Keratinocyte (primary cell): ENCODE data around the gene GPATCH2. TPM values are rescaled to one million over a fixed set of nuclear protein-coding genes. Genes with fewer than 3 reads are reported as not detected.

Source experiments
- DNase-seq: peaks from one replicate; pipeline ENCODE4 v3.0.0-alpha.2; 2011; ENCODE audit warnings: low read depth, missing footprints, low spot score
- FAIRE-seq: peaks from 2 replicates; lab custom pipeline; 2011; peaks lifted over from hg19 to GRCh38; lab: Jason Lieb, UNC
- H2AFZ ChIP-seq: 2 replicates; pipeline ENCODE4 v1.6.0; 2012; ENCODE audit warnings: low read length, control low read depth, inconsistent platforms; ENCODE audit not compliant: control insufficient read depth
- H3K27ac ChIP-seq: 2 replicates; pipeline ENCODE4 v1.5.1; 2011; ENCODE audit warnings: low read length; ENCODE audit not compliant: control insufficient read depth, insufficient read depth
- H3K27me3 ChIP-seq: 3 replicates; pipeline ENCODE4 v1.6.0; 2011; ENCODE audit warnings: low read length; ENCODE audit not compliant: control insufficient read depth, insufficient read depth; ENCODE audit errors: extremely low read depth
- H3K36me3 ChIP-seq, 2 experiments: 2 replicates in 1 of 2; 3 replicates in 1 of 2; pipeline ENCODE4 v1.5.1; 2011; ENCODE audit warnings: low read length in 2 of 2, mild to moderate bottlenecking in 1 of 2; ENCODE audit not compliant: control insufficient read depth in 2 of 2, insufficient read depth in 2 of 2; ENCODE audit errors: extremely low read depth in 1 of 2
- H3K4me1 ChIP-seq: 3 replicates; pipeline ENCODE4 v1.5.1; 2011; ENCODE audit warnings: low read length; ENCODE audit not compliant: control insufficient read depth, insufficient read depth; ENCODE audit errors: extremely low read depth
- H3K4me2 ChIP-seq: 3 replicates; pipeline ENCODE4 v1.6.0; 2011; ENCODE audit warnings: low read depth, low read length; ENCODE audit not compliant: control insufficient read depth, insufficient read depth; ENCODE audit errors: extremely low read depth
- H3K4me3 ChIP-seq, 3 experiments: fragments of 200-600 bp in 1 of 3; sonication (generic) in 1 of 3; 2 replicates in 2 of 3; 3 replicates in 1 of 3; pipeline ENCODE4 v1.5.1; 2011 to 2016; ENCODE audit warnings: low read length in 3 of 3, mild to moderate bottlenecking in 3 of 3, control low read depth in 2 of 3, inconsistent platforms in 1 of 3, low read depth in 1 of 3, mixed read lengths in 1 of 3, mixed run types in 1 of 3, moderate library complexity in 1 of 3; ENCODE audit not compliant: control insufficient read depth in 2 of 3, insufficient read depth in 2 of 3; ENCODE audit errors: extremely low read depth in 1 of 3
- H3K79me2 ChIP-seq: 2 replicates; pipeline ENCODE4 v1.6.0; 2012; ENCODE audit warnings: low read length; ENCODE audit not compliant: control insufficient read depth, insufficient read depth
- H3K9ac ChIP-seq: 3 replicates; pipeline ENCODE4 v1.6.0; 2011; ENCODE audit warnings: low read length; ENCODE audit not compliant: control insufficient read depth, insufficient read depth; ENCODE audit errors: extremely low read depth
- H3K9me1 ChIP-seq: 3 replicates; pipeline ENCODE4 v1.6.0; 2011; ENCODE audit warnings: low read length; ENCODE audit not compliant: control insufficient read depth, insufficient read depth; ENCODE audit errors: extremely low read depth
- H3K9me3 ChIP-seq: 2 replicates; pipeline ENCODE4 v1.5.1; 2012; ENCODE audit warnings: low read depth, low read length; ENCODE audit not compliant: control insufficient read depth
- H4K20me1 ChIP-seq: 3 replicates; pipeline ENCODE4 v1.6.0; 2011; ENCODE audit warnings: low read length; ENCODE audit not compliant: control insufficient read depth, insufficient read depth; ENCODE audit errors: extremely low read depth
- EZH2 ChIP-seq: IDR thresholded peaks from one replicate; pipeline ENCODE4 v1.6.1; 2012; ENCODE audit warnings: inconsistent platforms, mild to moderate bottlenecking, low read length, moderate library complexity
- dilution Hi-C: fragments of 300-500 bp; cut with MboI; formaldehyde crosslinking; loops from one replicate; pipeline ENCODE4 v1.7.0; 2020; ENCODE audit warnings: low sequenced_read_pairs; ENCODE audit not compliant: extremely low pct_ligation_motif_present
- polyA plus RNA-seq, 5 experiments: library from polyadenylated mRNA; depleted of rRNA in 3 of 5; stranded (reverse) in 3 of 5; stranded (forward) in 1 of 5; unstranded in 1 of 5; fragments of >200 nt; gene quantifications; 1 replicate in 1 of 5; 2 replicates in 3 of 5; 3 replicates in 1 of 5; pipeline versions ENCODE4 v1.2.1 to v1.2.3, GENCODE V29; 2011 to 2012; ENCODE audit warnings: missing spikeins in 2 of 5, low read depth in 1 of 5, low replicate concordance in 1 of 5
- TF ChIP-seq, protein P1 (sequence below), 3 experiments: IDR thresholded peaks in 1 of 3; conservative IDR thresholded peaks in 1 of 3; optimal IDR thresholded peaks in 1 of 3; 2 replicates in 2 of 3; 3 replicates in 1 of 3; pipeline versions ENCODE3 to v1.5.1; 2011; ENCODE audit warnings: low read length in 3 of 3, mild to moderate bottlenecking in 3 of 3, moderate library complexity in 2 of 3, control low read depth in 1 of 3, inconsistent platforms in 1 of 3; ENCODE audit not compliant: insufficient read depth in 2 of 3; ENCODE audit errors: extremely low read depth in 1 of 3

The GPATCH2 gene
- polyA plus RNA-seq, 1 donor (not counting 4 experiments of a cell fraction or from before 2014, with no cell fraction given) = 15.7 TPM

- DNase-seq = no peak
- dilution Hi-C loops = no loop called here
- Histone ChIP-seq H3K9me1 (no peaks in the 10 kb centered on the region), H2AFZ (no peak overlapping the region), H3K9ac (no peak overlapping the region), H4K20me1 (no peaks in the 10 kb centered on the region), H3K27me3 (no peaks in the 10 kb centered on the region), H3K9me3 (no peaks in the 10 kb centered on the region), H3K36me3 (peaks cover 0 to 6% of the 10 kb centered on the region in 2 experiments), H3K4me1 (peaks cover 9% of the 10 kb centered on the region), H3K27ac (no peak overlapping the region), H3K4me3 (no peak overlapping the region), H3K4me2 (no peak overlapping the region), H3K79me2 (no peaks in the 10 kb centered on the region)
- TF ChIP-seq EZH2 = no peak
- TF ChIP-seq, protein P1, sequence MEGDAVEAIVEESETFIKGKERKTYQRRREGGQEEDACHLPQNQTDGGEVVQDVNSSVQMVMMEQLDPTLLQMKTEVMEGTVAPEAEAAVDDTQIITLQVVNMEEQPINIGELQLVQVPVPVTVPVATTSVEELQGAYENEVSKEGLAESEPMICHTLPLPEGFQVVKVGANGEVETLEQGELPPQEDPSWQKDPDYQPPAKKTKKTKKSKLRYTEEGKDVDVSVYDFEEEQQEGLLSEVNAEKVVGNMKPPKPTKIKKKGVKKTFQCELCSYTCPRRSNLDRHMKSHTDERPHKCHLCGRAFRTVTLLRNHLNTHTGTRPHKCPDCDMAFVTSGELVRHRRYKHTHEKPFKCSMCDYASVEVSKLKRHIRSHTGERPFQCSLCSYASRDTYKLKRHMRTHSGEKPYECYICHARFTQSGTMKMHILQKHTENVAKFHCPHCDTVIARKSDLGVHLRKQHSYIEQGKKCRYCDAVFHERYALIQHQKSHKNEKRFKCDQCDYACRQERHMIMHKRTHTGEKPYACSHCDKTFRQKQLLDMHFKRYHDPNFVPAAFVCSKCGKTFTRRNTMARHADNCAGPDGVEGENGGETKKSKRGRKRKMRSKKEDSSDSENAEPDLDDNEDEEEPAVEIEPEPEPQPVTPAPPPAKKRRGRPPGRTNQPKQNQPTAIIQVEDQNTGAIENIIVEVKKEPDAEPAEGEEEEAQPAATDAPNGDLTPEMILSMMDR (optimal IDR thresholded peaks at IDR 0.05 in 1 of 3, IDR thresholded peaks at IDR 0.05 in 1 of 3, conservative IDR thresholded peaks at IDR 0.05 in 1 of 3; ENCODE audit: extremely low read depth in 1 of 3, insufficient read depth in 2 of 3, low read length in 3 of 3) = no peak
- FAIRE-seq = no peak
Measured at GRCh38 chr1:217453816-217454215, 177.1 kb downstream of the GPATCH2 start.

DNA sequence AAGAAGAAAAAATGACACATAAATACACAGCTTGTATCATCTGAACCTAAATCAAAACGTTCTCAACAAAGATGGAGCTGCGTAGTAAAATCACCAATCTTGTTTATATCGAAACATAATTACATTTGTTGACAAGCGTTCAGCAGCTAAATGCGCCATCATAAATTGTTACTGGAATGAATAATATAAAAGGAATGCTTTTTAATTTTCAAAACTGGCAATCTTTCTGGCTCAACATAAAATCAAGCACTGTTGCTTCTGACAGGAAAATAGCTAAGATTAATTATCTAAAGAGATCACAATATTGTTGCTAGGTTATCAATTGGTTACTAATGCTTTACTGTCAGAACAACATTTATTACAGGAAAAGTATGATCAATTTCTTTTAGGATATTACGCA lies 181.5 kb downstream of the GPATCH2 start:
- H3K9ac ChIP-seq = no peak overlapping the region
- no peak overlapping the region for H3K4me2 ChIP-seq
- H3K79me2 ChIP-seq = no peaks in the 10 kb centered on the region
- H3K9me3 ChIP-seq = no peaks in the 10 kb centered on the region
- no peaks in the 10 kb centered on the region for H3K9me1 ChIP-seq
- no peak for DNase-seq
- FAIRE-seq = no peak
- H3K36me3 ChIP-seq = peaks cover 0 to 6% of the 10 kb centered on the region in 2 experiments
- H3K4me3 ChIP-seq = no peak overlapping the region
- H3K4me1 ChIP-seq = no peaks in the 10 kb centered on the region
- no peaks in the 10 kb centered on the region for H3K27me3 ChIP-seq
- no peak for TF ChIP-seq EZH2
- TF ChIP-seq, protein P1 (optimal IDR thresholded peaks at IDR 0.05 in 1 of 3, IDR thresholded peaks at IDR 0.05 in 1 of 3, conservative IDR thresholded peaks at IDR 0.05 in 1 of 3; ENCODE audit: extremely low read depth in 1 of 3, insufficient read depth in 2 of 3, low read length in 3 of 3) = no peak
- no peak overlapping the region for H2AFZ ChIP-seq
- no peaks in the 10 kb centered on the region for H4K20me1 ChIP-seq
- dilution Hi-C loops = no loop called here
- no peak overlapping the region for H3K27ac ChIP-seq
